Measurements from ENCODE around the gene TTLL3.

GRCh38 chr3:9834520-9835380 is 24.7 kb downstream of the TTLL3 start:
- TF ChIP-seq CTCF (IDR thresholded peaks at IDR 0.05): no peak
- TF ChIP-seq POLR2A (IDR thresholded peaks at IDR 0.05): no peak
